ENCODE data around the gene TBX4.

- TF ChIP-seq POLR2A (IDR thresholded peaks at IDR 0.05), result no peak
- TF ChIP-seq CTCF (IDR thresholded peaks at IDR 0.05), result no peak
These were observed 49.0 kb upstream of the TBX4 start for GRCh38 chr17:61402978-61403800.
